NCI-H82 (cell line): Measurements from ENCODE around the gene KCNH1.

Source experiments
- DNase-seq: peaks from one replicate; lab custom pipeline; 2025; lab: John Stamatoyannopoulos, UW

Gene KCNH1

GRCh38 chr1:210711825-210712612 lies 421.9 kb downstream of the KCNH1 start:
- peak; percentile 21 for DNase-seq

- no peak for DNase-seq
Measured at GRCh38 chr1:210709701-210710100, 424.2 kb downstream of the KCNH1 start.

- DNase-seq, result no peak
Measured at GRCh38 chr1:210707300-210708240, 426.4 kb downstream of the KCNH1 start.

GRCh38 chr1:210706246-210706645 lies 427.7 kb downstream of the KCNH1 start:
- DNase-seq, result no peak

- no peak for DNase-seq
Measured at GRCh38 chr1:210705086-210705485, 428.9 kb downstream of the KCNH1 start.

- no peak for DNase-seq
Measured at GRCh38 chr1:210703593-210703992, 430.4 kb downstream of the KCNH1 start.

GRCh38 chr1:210702506-210702905 lies 431.4 kb downstream of the KCNH1 start:
- DNase-seq, result no peak

GRCh38 chr1:210700511-210700910 lies 433.4 kb downstream of the KCNH1 start:
- DNase-seq, result no peak

- DNase-seq, result peak; percentile 51
Measured at GRCh38 chr1:210700083-210700482, 433.9 kb downstream of the KCNH1 start.

- DNase-seq, result no peak
Measured at GRCh38 chr1:210698661-210699060, 435.3 kb downstream of the KCNH1 start.

GRCh38 chr1:210697185-210697584 lies 436.8 kb downstream of the KCNH1 start:
- peak; percentile 57 for DNase-seq

GRCh38 chr1:210696709-210697108 lies 437.2 kb downstream of the KCNH1 start:
- DNase-seq, result no peak

- peak; percentile 27 for DNase-seq
Measured at GRCh38 chr1:210695026-210695425, 438.9 kb downstream of the KCNH1 start.

GRCh38 chr1:210692796-210693195 lies 441.2 kb downstream of the KCNH1 start:
- DNase-seq, result peak; percentile 22

GRCh38 chr1:210691039-210691610 lies 442.8 kb downstream of the KCNH1 start:
- DNase-seq, result no peak

GRCh38 chr1:210690236-210690635 lies 443.7 kb downstream of the KCNH1 start:
- DNase-seq, result no peak

- no peak for DNase-seq
Measured at GRCh38 chr1:210689826-210690225, 444.1 kb downstream of the KCNH1 start.

GRCh38 chr1:210688512-210689234 lies 445.3 kb downstream of the KCNH1 start:
- no peak for DNase-seq

GRCh38 chr1:210687582-210688279 lies 446.2 kb downstream of the KCNH1 start:
- no peak for DNase-seq

- DNase-seq, result no peak
Measured at GRCh38 chr1:210686841-210687240, 447.1 kb downstream of the KCNH1 start.

- no peak for DNase-seq
Measured at GRCh38 chr1:210685295-210685650, 448.7 kb downstream of the KCNH1 start.
